Thyroid gland (tissue), 4 donors: ENCODE results near the gene SORCS2. TPM values are rescaled to one million over a fixed set of nuclear protein-coding genes. Genes with fewer than 3 reads are reported as not detected.
A peak's percentile ranks its signal among the peaks of the same experiment; 100 is the strongest.

Source experiments
- DNase-seq, 2 donors: peaks; one replicate each; pipeline ENCODE4 v3.0.0-alpha.2; 2019
- H3K27ac ChIP-seq, 3 donors: fragments of 200-600 bp; sonication (generic); 1 replicate in 2 of 3; 2 replicates in 1 of 3; pipeline ENCODE4 v1.5.1; 2016 to 2019; ENCODE audit warnings: mild to moderate bottlenecking in 1 of 3, moderate library complexity in 1 of 3
- H3K27me3 ChIP-seq: fragments of 200-600 bp; sonication (generic); one replicate; pipeline ENCODE4 v1.5.1; 2019
- H3K36me3 ChIP-seq, 2 donors: fragments of 200-600 bp; sonication (generic); one replicate each; pipeline ENCODE4 v1.5.1; 2016 to 2019
- H3K4me1 ChIP-seq, 2 donors: fragments of 200-600 bp; sonication (generic); one replicate each; pipeline ENCODE4 v1.5.1; 2017 to 2019
- H3K4me3 ChIP-seq, 3 donors: fragments of 200-600 bp; sonication (generic); replicated peaks in 1 of 3; 1 replicate in 2 of 3; 2 replicates in 1 of 3; pipeline ENCODE4 v1.5.1; 2016; ENCODE audit warnings: mild to moderate bottlenecking in 1 of 3
- H3K9me3 ChIP-seq: fragments of 200-600 bp; sonication (generic); one replicate; pipeline ENCODE4 v1.5.1; 2017
- CTCF ChIP-seq, 6 experiments: fragments of 200-600 bp in 3 of 6; fragments of 450-650 bp in 3 of 6; sonication (generic) in 3 of 6; IDR thresholded peaks; one replicate each; pipeline ENCODE4 v1.5.1; 2016 to 2019; ENCODE audit warnings: antibody characterized with exemption in 6 of 6, mild to moderate bottlenecking in 2 of 6, inconsistent platforms in 1 of 6, moderate library complexity in 1 of 6
- POLR2A ChIP-seq, 2 donors: fragments of 450-650 bp; IDR thresholded peaks; one replicate each; pipeline ENCODE4 v1.6.1; 2017; ENCODE audit warnings: antibody characterized with exemption in 2 of 2, mild to moderate bottlenecking in 2 of 2, moderate library complexity in 1 of 2
- WGBS, 2 donors: methylation state at CpG; one replicate each; pipeline ENCODE4 v1.1.5; 2017; 5-methylcytosine and 5-hydroxymethylcytosine counted together
- intact Hi-C: fragments of 100-400 bp; cut with DNase I; formaldehyde crosslinking; loops from one replicate; pipeline ENCODE4 v1.15.1; 2023
- total RNA-seq, 4 donors: library from RNA; depleted of rRNA; stranded (reverse); fragments of >200 nt; gene quantifications; one replicate each; pipeline ENCODE4 v1.2.3, GENCODE V29; 2016

Gene SORCS2
- total RNA-seq, 4 donors from 2014 or later: 1.7 to 13.6 (median 3.6) TPM

GRCh38 chr4:7772711-7773385 lies 580.5 kb downstream of the SORCS2 start:
- TF ChIP-seq POLR2A (IDR thresholded peaks at IDR 0.05): no peak
- Histone ChIP-seq H3K9me3 (no peaks in the 10 kb centered on the region), H3K36me3 (peaks cover 5 to 27% of the 10 kb centered on the region in 2 donors), H3K27ac (peak overlapping the region in 1 of 3 donors; percentile 93), H3K27me3 (no peaks in the 10 kb centered on the region), H3K4me1 (peaks cover 13 to 17% of the 10 kb centered on the region in 2 donors), H3K4me3 (no peak overlapping the region)
- intact Hi-C loops: no loop called here
- peak; percentile 29 to 49 for DNase-seq
- WGBS, 2 donors: 81 to 82% methylated on average over 29 to 31 of the region's 31 CpGs

GRCh38 chr4:7773401-7774180 lies 581.3 kb downstream of the SORCS2 start:
- Histone ChIP-seq H3K36me3 (peaks cover 2 to 28% of the 10 kb centered on the region in 2 donors), H3K27me3 (no peaks in the 10 kb centered on the region), H3K27ac (peak overlapping the region in 2 of 3 donors; percentile 74 to 93), H3K4me3 (no peak overlapping the region), H3K4me1 (peaks cover 13 to 17% of the 10 kb centered on the region in 2 donors), H3K9me3 (no peaks in the 10 kb centered on the region)
- intact Hi-C loops: no loop called here
- WGBS, 2 donors: 96% methylated on average over 21 to 23 of the region's 24 CpGs
- TF ChIP-seq CTCF (IDR thresholded peaks at IDR 0.05) (no peak), POLR2A (IDR thresholded peaks at IDR 0.05) (no peak)
- DNase-seq: no peak

GRCh38 chr4:7774301-7775294 lies 582.3 kb downstream of the SORCS2 start:
- Histone ChIP-seq H3K36me3 (peaks cover 0 to 28% of the 10 kb centered on the region in 2 donors), H3K27ac (peak overlapping the region; percentile 51 to 93 (median 74)), H3K4me1 (peaks cover 13 to 22% of the 10 kb centered on the region in 2 donors), H3K27me3 (no peaks in the 10 kb centered on the region), H3K4me3 (no peak overlapping the region), H3K9me3 (no peaks in the 10 kb centered on the region)
- intact Hi-C loops: no loop called here
- TF ChIP-seq CTCF (IDR thresholded peaks at IDR 0.05) (no peak), POLR2A (IDR thresholded peaks at IDR 0.05) (peak in 1 of 2 donors; percentile 42)
- WGBS, 2 donors: 57 to 71% methylated on average over 20 to 22 of the region's 22 CpGs
- peak; percentile 87 to 90 for DNase-seq

GRCh38 chr4:7775396-7775795 lies 583.1 kb downstream of the SORCS2 start:
- WGBS, 2 donors: 89 to 91% methylated on average over 9 of the region's 9 CpGs
- Histone ChIP-seq H3K4me1 (peaks cover 13 to 24% of the 10 kb centered on the region in 2 donors), H3K9me3 (no peaks in the 10 kb centered on the region), H3K36me3 (peaks cover 0 to 28% of the 10 kb centered on the region in 2 donors), H3K27ac (peak overlapping the region; percentile 51 to 93 (median 74)), H3K4me3 (no peak overlapping the region), H3K27me3 (no peaks in the 10 kb centered on the region)
- no peak for DNase-seq
- TF ChIP-seq CTCF (IDR thresholded peaks at IDR 0.05) (no peak), POLR2A (IDR thresholded peaks at IDR 0.05) (no peak)
- intact Hi-C loops: no loop called here
